Epithelial cell of esophagus (primary cell): Measurements from ENCODE around the gene ALOXE3.

Source experiments
- DNase-seq: peaks from one replicate; pipeline ENCODE4 v3.0.0; 2010; ENCODE audit warnings: low read depth
- H3K4me3 ChIP-seq: 2 replicates; pipeline ENCODE4 v1.5.1; 2011; ENCODE audit warnings: mild to moderate bottlenecking, low read length, control low read depth
- CTCF ChIP-seq: IDR thresholded peaks from 2 replicates; pipeline ENCODE4 v1.5.1; 2011; ENCODE audit warnings: low read depth, mild to moderate bottlenecking, low read length, control low read depth, inconsistent platforms; ENCODE audit not compliant: insufficient read depth; ENCODE audit errors: missing control alignments

The ALOXE3 gene

GRCh38 chr17:8144401-8145231, 26.3 kb upstream of the ALOXE3 start:
- no peak for TF ChIP-seq CTCF
- DNase-seq, result no peak
- no peak overlapping the region for H3K4me3 ChIP-seq

DNA sequence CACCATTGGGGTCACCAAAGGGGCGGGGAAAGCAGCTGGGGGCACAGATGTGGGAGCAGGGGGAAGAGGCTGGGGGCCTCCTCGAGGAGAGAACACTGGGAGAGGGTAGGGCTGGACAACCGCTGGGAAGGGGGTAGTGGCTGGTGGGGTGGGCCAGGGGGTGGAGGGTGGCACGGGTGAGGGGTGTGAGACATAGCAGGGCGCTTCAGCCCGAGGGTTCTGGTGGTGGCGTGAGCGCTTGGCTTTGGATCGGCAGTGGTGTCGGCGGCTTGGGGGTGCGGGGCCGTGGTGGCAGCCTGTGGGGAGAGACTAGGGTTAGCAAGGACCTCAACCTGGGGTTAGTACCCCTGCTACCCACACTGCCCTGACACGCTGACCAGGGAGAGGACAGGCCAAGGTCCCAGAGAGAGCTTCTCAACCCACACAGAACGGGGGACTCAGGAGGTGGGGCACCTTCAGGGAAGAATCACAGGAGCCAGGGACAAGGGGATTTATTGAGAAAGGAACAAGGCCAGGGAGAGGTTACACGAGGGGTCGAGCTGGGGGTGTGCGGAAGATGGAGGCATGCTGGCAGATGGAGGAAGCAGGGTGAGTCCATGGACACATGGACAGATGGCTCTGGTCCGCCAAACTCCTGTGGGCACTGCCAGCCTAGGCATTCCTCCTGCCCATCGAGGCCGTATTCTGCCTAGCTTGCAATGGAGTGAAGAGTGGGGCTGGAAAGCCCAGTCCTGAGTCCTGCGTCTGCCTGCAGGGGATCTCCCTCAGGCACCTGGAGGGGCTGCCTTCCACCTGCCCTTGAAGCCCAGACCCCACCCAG, 25.5 kb upstream of the ALOXE3 start:
- no peak for TF ChIP-seq CTCF
- H3K4me3 ChIP-seq, result no peak overlapping the region

GRCh38 chr17:8142887-8143580, 24.7 kb upstream of the ALOXE3 start:
- no peak for DNase-seq
- H3K4me3 ChIP-seq, result no peak overlapping the region
- no peak for TF ChIP-seq CTCF

More for the DNA sequence above, 25.5 kb upstream of the ALOXE3 start:
- DNase-seq, result no peak

GRCh38 chr17:8142158-8142886, 24.0 kb upstream of the ALOXE3 start:
- DNase-seq, result no peak
- H3K4me3 ChIP-seq, result no peak overlapping the region
- no peak for TF ChIP-seq CTCF

GRCh38 chr17:8141741-8142140, 23.4 kb upstream of the ALOXE3 start:
- no peak for TF ChIP-seq CTCF
- no peak for DNase-seq
- no peak overlapping the region for H3K4me3 ChIP-seq

DNA sequence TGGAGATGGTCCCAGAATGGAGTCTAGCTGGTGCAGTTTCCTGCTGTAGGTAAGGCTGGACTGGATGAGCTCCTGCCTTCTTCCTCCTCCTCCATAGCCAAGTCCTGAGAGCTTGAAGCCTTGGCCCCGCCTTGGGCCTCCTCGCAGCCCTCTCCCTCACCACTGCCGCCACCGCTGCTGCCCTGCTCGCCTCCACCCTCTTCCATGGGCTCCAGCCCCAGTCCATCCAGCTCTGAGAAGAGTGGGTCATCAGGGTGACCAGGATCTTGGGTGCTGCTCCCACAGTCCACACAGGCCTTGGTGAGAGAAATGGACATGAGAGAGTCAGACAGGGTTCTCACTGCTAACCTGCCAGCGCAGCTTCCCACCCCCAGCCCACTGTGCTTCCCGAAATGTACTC, 22.7 kb upstream of the ALOXE3 start:
- TF ChIP-seq CTCF, result no peak

More for the DNA sequence above, 22.7 kb upstream of the ALOXE3 start:
- no peak for DNase-seq
- H3K4me3 ChIP-seq, result no peak overlapping the region
